SJSA1 (cell line): ENCODE results near the gene SLC44A1. TPM values are rescaled to one million over a fixed set of nuclear protein-coding genes. Genes with fewer than 3 reads are reported as not detected.

Experiments used
- DNase-seq, 2 experiments: peaks; one replicate each; pipeline ENCODE4 v3.0.0-alpha.2; 2015 to 2020; ENCODE audit warnings: low spot score in 2 of 2, low read depth in 1 of 2
- H3K27ac ChIP-seq: fragments of 250-450 bp; sonication (Bioruptor Pico); 2 replicates; pipeline ENCODE4 v1.5.1; 2020; ENCODE audit warnings: mild to moderate bottlenecking, moderate library complexity
- H3K27me3 ChIP-seq: fragments of 250-450 bp; sonication (Bioruptor Pico); replicated peaks from 2 replicates; pipeline ENCODE4 v1.5.1; 2020; ENCODE audit warnings: mild to moderate bottlenecking, moderate library complexity
- H3K36me3 ChIP-seq: fragments of 250-450 bp; sonication (Bioruptor Pico); 2 replicates; pipeline ENCODE4 v1.5.1; 2020; ENCODE audit warnings: mild to moderate bottlenecking
- H3K4me1 ChIP-seq: fragments of 250-450 bp; sonication (Bioruptor Pico); replicated peaks from 2 replicates; pipeline ENCODE4 v1.6.1; 2021; ENCODE audit warnings: mild to moderate bottlenecking
- H3K4me3 ChIP-seq: fragments of 250-450 bp; sonication (Bioruptor Pico); 2 replicates; pipeline ENCODE4 v1.5.1; 2020; ENCODE audit warnings: mild to moderate bottlenecking
- H3K9me3 ChIP-seq: fragments of 250-450 bp; sonication (Bioruptor Pico); replicated peaks from 2 replicates; pipeline ENCODE4 v1.5.1; 2020; ENCODE audit warnings: mild to moderate bottlenecking
- total RNA-seq: library from RNA; depleted of rRNA; stranded (reverse); fragments of >200 nt; shearing (Covaris generic); gene quantifications from 2 replicates; pipeline ENCODE4 v1.2.3, GENCODE V29; 2014; rRNA removed

The SLC44A1 gene
- total RNA-seq, 1 experiment from 2014 or later, result 59.1 TPM

DNA sequence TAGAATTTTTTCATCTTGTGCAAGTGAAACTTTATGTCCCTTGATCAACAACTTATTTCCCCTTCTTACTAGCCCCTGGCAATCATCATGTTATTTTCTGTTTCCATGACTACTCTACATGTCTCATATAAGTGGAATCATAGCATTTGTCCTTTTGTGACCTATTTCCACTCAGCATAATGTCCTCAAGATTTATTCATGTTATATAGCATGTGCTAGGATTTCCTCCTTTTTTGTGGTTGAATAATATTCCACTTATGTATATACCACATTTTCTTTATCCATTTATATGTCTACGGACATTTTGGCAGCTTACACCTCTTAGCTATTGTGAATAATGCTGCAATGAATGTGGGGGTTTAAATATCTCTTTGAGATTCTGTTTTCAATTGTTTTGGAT is 224.4 kb downstream of the SLC44A1 start:
- Histone ChIP-seq H3K9me3 (no peaks in the 10 kb centered on the region), H3K36me3 (peaks cover 23% of the 10 kb centered on the region), H3K4me1 (peaks cover 4% of the 10 kb centered on the region; the same call in 1 of the 2 replicates), H3K27me3 (no peaks in the 10 kb centered on the region), H3K27ac (no peak overlapping the region), H3K4me3 (no peak overlapping the region)
- DNase-seq, result no peak

DNA sequence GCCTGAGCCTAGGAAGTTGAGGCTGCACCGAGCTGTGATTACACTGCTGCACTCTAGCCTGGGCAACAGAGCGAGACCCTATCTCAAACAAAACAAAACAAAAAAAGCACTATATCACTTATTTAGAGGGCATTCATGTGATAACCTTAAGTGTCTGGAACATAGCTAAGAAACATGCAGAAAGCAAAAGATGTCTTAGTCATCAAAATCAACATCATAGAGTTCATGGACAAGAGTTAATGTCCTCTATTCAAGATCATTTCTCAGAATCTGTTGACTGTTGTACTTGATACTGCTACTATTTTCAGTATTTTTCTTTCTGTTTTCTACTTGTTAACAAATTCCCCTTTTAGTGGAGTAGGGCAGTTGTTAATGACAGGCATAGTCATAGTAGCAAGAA is 228.8 kb downstream of the SLC44A1 start:
- Histone ChIP-seq H3K9me3 (no peaks in the 10 kb centered on the region), H3K27me3 (no peaks in the 10 kb centered on the region), H3K4me3 (no peak overlapping the region), H3K36me3 (peaks cover 9% of the 10 kb centered on the region), H3K27ac (no peak overlapping the region), H3K4me1 (no peaks in the 10 kb centered on the region)
- DNase-seq, result no peak

DNA sequence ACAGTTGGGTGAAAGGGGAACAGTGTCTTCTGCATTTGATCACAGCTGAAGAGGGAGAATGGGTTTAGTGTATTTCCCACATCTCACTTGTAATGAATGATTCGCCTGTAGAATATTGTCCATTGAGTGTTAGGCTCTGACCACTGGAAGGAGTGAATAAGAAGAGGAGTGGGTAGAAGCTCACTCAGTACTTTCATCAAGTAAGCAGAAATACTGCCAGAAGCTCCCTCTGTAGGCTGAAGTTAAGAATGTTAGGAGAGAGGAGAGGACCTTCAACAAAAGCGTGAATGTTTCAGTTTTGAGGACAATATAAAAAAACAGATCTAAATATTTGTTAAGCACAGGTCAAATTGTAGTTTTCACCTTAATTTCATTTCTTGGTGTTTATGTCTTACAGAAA is 230.9 kb downstream of the SLC44A1 start:
- Histone ChIP-seq H3K4me1 (no peaks in the 10 kb centered on the region), H3K36me3 (peaks cover 5% of the 10 kb centered on the region; the same call in 1 of the 2 replicates), H3K4me3 (no peak overlapping the region), H3K9me3 (no peaks in the 10 kb centered on the region), H3K27ac (no peak overlapping the region), H3K27me3 (no peaks in the 10 kb centered on the region)
- peak in 1 of 2 experiments; percentile 7 for DNase-seq

DNA sequence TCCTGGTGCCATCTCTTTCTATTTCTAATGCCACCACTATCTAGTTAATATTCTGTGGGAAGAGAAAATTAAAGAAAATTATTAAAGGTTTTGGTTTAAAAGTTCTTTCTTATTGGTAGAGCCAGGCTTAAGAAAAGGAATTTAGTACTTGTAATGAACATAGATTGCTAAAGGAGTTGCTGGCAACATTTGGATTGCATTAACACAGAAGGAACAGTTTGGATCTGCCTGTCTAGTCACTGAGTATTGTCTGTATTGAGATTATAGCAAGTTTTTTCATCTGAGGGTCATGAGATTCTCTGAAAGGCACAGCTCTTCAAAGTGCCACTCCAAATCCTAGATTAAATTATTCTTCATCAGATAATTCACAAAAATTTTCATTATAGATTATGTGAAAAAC is 235.4 kb downstream of the SLC44A1 start:
- Histone ChIP-seq H3K9me3 (no peaks in the 10 kb centered on the region), H3K36me3 (no peaks in the 10 kb centered on the region), H3K27ac (no peak overlapping the region), H3K27me3 (no peaks in the 10 kb centered on the region), H3K4me3 (no peak overlapping the region), H3K4me1 (no peaks in the 10 kb centered on the region)
- DNase-seq, result no peak

DNA sequence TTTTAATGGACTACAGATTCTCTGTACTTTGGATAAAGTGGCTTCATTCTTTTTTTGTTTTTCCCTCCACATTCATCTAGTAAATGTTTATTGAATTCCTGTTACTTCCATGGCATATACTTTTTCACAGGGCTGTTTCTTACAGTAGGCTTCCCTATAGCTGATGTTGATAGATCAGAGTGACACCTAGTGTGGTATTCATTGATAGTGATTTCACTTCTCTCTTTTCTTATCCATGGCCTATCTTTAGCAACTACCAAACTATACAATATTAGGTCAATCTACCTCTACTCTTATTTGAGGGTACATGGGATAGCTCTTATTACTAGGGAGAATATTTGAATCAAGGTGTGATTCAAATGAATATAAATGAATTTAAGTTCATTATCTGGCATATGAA is 239.2 kb downstream of the SLC44A1 start:
- no peak for DNase-seq

DNA sequence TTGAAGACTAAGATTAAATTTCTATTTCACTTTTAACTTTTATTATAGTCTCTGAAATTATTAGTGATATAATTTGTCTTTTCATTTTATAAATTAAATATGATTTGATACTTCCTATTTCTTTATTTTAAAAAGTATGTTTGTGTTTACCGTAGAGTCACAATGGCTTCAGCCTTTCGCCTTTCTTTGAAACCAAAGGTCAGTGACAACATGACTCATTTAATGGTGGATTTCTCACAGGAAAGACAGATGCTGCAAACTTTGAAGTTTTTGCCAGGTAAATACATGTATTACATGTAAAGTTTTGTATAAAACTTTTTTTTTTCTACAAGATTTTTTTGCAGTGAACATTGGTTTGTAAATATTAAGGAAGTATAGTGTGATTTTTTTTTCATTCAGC is 239.8 kb downstream of the SLC44A1 start:
- DNase-seq, result no peak
- Histone ChIP-seq H3K4me1 (no peaks in the 10 kb centered on the region), H3K27me3 (no peaks in the 10 kb centered on the region), H3K9me3 (no peaks in the 10 kb centered on the region), H3K36me3 (peaks cover 3% of the 10 kb centered on the region), H3K27ac (no peak overlapping the region), H3K4me3 (no peak overlapping the region)

More for the DNA sequence above, 239.2 kb downstream of the SLC44A1 start:
- Histone ChIP-seq H3K27me3 (no peaks in the 10 kb centered on the region), H3K4me1 (no peaks in the 10 kb centered on the region), H3K27ac (no peak overlapping the region), H3K4me3 (no peak overlapping the region), H3K9me3 (no peaks in the 10 kb centered on the region), H3K36me3 (peaks cover 3% of the 10 kb centered on the region)

DNA sequence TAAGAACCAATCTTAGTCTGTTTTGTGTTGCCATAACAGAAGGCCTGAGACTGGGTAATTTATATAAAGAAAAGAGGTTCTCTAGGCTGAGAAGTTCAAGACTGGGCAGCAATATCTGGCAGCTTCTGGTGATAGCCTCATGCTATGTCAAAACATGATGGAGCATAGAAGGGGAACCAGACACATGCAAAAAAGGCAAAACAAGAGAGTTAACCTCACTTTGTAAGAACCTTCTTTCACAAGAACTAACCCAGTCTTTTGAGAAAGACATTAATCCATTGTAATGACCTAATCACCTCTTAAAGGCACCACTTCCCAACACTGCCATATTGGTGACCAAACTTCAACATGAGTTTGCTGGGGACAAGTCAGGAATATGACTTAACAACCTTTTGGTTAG is 240.7 kb downstream of the SLC44A1 start:
- no peaks in the 10 kb centered on the region for H3K4me1 ChIP-seq
- no peaks in the 10 kb centered on the region for H3K27me3 ChIP-seq
- DNase-seq, result no peak
- peaks cover 3% of the 10 kb centered on the region for H3K36me3 ChIP-seq
- no peaks in the 10 kb centered on the region for H3K9me3 ChIP-seq
- no peak overlapping the region for H3K4me3 ChIP-seq
- H3K27ac ChIP-seq, result no peak overlapping the region

Other genes with a start within 250 kb of the SLC44A1 start
- gene FSD1L, start 203.4 kb downstream of the SLC44A1 start, total RNA-seq, result 2.2 and 3.0 TPM in 2 replicates